Thymus (tissue), 11 donors: ENCODE data around the gene KCNAB1. TPM values are rescaled to one million over a fixed set of nuclear protein-coding genes. Genes with fewer than 3 reads are reported as not detected.
"Not testable (repeated sequence)": the region's sequence is repeated elsewhere in the genome, so short reads cannot be mapped to it uniquely, and the experiment has no call there.

Source experiments
- DNase-seq, 9 donors: peaks; one replicate each; pipeline ENCODE4 v3.0.0-alpha.2; 2013; ENCODE audit warnings: low spot score in 9 of 9, low read depth in 6 of 9, missing footprints in 1 of 9
- H3K27ac ChIP-seq, 2 donors: one replicate each; pipeline ENCODE4 v1.5.1; 2013; ENCODE audit warnings: control low read depth in 1 of 2, low read depth in 1 of 2, low read length in 1 of 2, mild to moderate bottlenecking in 1 of 2, moderate library complexity in 1 of 2
- H3K27me3 ChIP-seq, 2 donors: one replicate each; pipeline ENCODE4 v1.5.1; 2013; ENCODE audit warnings: low read length in 1 of 2; ENCODE audit not compliant: control insufficient read depth in 2 of 2, insufficient read depth in 1 of 2
- H3K36me3 ChIP-seq, 2 donors: one replicate each; pipeline ENCODE4 v1.5.1; 2013; ENCODE audit warnings: low read length in 1 of 2, mild to moderate bottlenecking in 1 of 2, moderate library complexity in 1 of 2; ENCODE audit not compliant: control insufficient read depth in 2 of 2, insufficient read depth in 2 of 2
- H3K4me1 ChIP-seq, 2 donors: one replicate each; pipeline ENCODE4 v1.5.1; 2013; ENCODE audit warnings: low read length in 2 of 2; ENCODE audit not compliant: control insufficient read depth in 2 of 2, insufficient read depth in 2 of 2
- H3K4me3 ChIP-seq, 2 donors: one replicate each; pipeline ENCODE4 v1.5.1; 2013; ENCODE audit warnings: low read length in 2 of 2, control low read depth in 1 of 2, mild to moderate bottlenecking in 1 of 2
- H3K9me3 ChIP-seq, 2 donors: one replicate each; pipeline ENCODE4 v1.5.1; 2013; ENCODE audit warnings: low read length in 1 of 2, mild to moderate bottlenecking in 1 of 2; ENCODE audit not compliant: control insufficient read depth in 2 of 2, insufficient read depth in 1 of 2
- WGBS: extraction: QIAGEN DNeasy Blood & Tissue Kit; methylation state at CpG from one replicate; pipeline ENCODE4 v1.1.7; 2013; 5-methylcytosine and 5-hydroxymethylcytosine counted together
- polyA plus RNA-seq: library from polyadenylated mRNA; stranded (reverse); fragments of 200-250 nt; gene quantifications from one replicate; pipeline ENCODE4 v1.2.3, GENCODE V29; 2013
- total RNA-seq: library from RNA; stranded (reverse); fragments of 120-200 nt; gene quantifications from one replicate; pipeline ENCODE4 v1.2.4, GENCODE V29; 2013
- donor health status: healthy.

The KCNAB1 gene
- total and polyA plus RNA-seq, 2 donors = 1.0 to 4.0 TPM

GRCh38 chr3:156259896-156260295 is 139.5 kb downstream of the KCNAB1 start:
- Histone ChIP-seq H3K4me3 (no peak overlapping the region), H3K9me3 (no peaks in the 10 kb centered on the region), H3K27ac (no peak overlapping the region), H3K27me3 (no peaks in the 10 kb centered on the region), H3K4me1 (no peaks in the 10 kb centered on the region), H3K36me3 (no peaks in the 10 kb centered on the region)
- no peak for DNase-seq
- WGBS = 91% methylated on average over 5 of the region's 5 CpGs

- Histone ChIP-seq H3K36me3 (no peaks in the 10 kb centered on the region), H3K27ac (no peak overlapping the region), H3K4me3 (no peak overlapping the region), H3K27me3 (no peaks in the 10 kb centered on the region), H3K4me1 (no peaks in the 10 kb centered on the region), H3K9me3 (no peaks in the 10 kb centered on the region)
- 93% methylated on average over 1 of the region's 1 CpG for WGBS
- no peak for DNase-seq
Measured at GRCh38 chr3:156260331-156260730, 140.0 kb downstream of the KCNAB1 start.

- no peaks in the 10 kb centered on the region for H3K4me1 ChIP-seq
- WGBS = 98% methylated on average over 1 of the region's 1 CpG
Measured at GRCh38 chr3:156264771-156265170, 144.4 kb downstream of the KCNAB1 start.

GRCh38 chr3:156271508-156271907 is 151.1 kb downstream of the KCNAB1 start:
- Histone ChIP-seq H3K27ac (no peak overlapping the region), H3K4me3 (no peak overlapping the region), H3K36me3 (no peaks in the 10 kb centered on the region), H3K4me1 (no peaks in the 10 kb centered on the region), H3K9me3 (no peaks in the 10 kb centered on the region), H3K27me3 (no peaks in the 10 kb centered on the region)
- DNase-seq = no peak
- WGBS = 94% methylated on average over 3 of the region's 3 CpGs

More at GRCh38 chr3:156264771-156265170, 144.4 kb downstream of the KCNAB1 start:
- no peak overlapping the region for H3K4me3 ChIP-seq
- H3K9me3 ChIP-seq = no peaks in the 10 kb centered on the region
- H3K36me3 ChIP-seq = no peaks in the 10 kb centered on the region
- H3K27me3 ChIP-seq = no peaks in the 10 kb centered on the region
- no peak overlapping the region for H3K27ac ChIP-seq
- no peak for DNase-seq

GRCh38 chr3:156271995-156272719 is 151.8 kb downstream of the KCNAB1 start:
- no peak for DNase-seq
- H3K9me3 ChIP-seq = no peaks in the 10 kb centered on the region
- no peaks in the 10 kb centered on the region for H3K36me3 ChIP-seq
- no peaks in the 10 kb centered on the region for H3K27me3 ChIP-seq
- no peak overlapping the region for H3K27ac ChIP-seq
- no peaks in the 10 kb centered on the region for H3K4me1 ChIP-seq
- H3K4me3 ChIP-seq = no peak overlapping the region
- WGBS = 97% methylated on average over 7 of the region's 7 CpGs

GRCh38 chr3:156273111-156273694 is 152.8 kb downstream of the KCNAB1 start:
- no peaks in the 10 kb centered on the region for H3K4me1 ChIP-seq
- DNase-seq = no peak
- H3K9me3 ChIP-seq = no peaks in the 10 kb centered on the region
- 94% methylated on average over 6 of the region's 6 CpGs for WGBS
- H3K36me3 ChIP-seq = no peaks in the 10 kb centered on the region
- no peak overlapping the region for H3K4me3 ChIP-seq
- no peaks in the 10 kb centered on the region for H3K27me3 ChIP-seq
- no peak overlapping the region for H3K27ac ChIP-seq

- H3K27me3 ChIP-seq = no peaks in the 10 kb centered on the region
- H3K9me3 ChIP-seq = no peaks in the 10 kb centered on the region
- no peak overlapping the region for H3K27ac ChIP-seq
- DNase-seq = no peak
- no peak overlapping the region for H3K4me3 ChIP-seq
- over 99% methylated on average over 2 of the region's 2 CpGs for WGBS
- no peaks in the 10 kb centered on the region for H3K36me3 ChIP-seq
- H3K4me1 ChIP-seq = no peaks in the 10 kb centered on the region
Measured at GRCh38 chr3:156274791-156275190, 154.4 kb downstream of the KCNAB1 start.

- 97% methylated on average over 24 of the region's 24 CpGs for WGBS
- not testable (repeated sequence) for DNase-seq
Measured at GRCh38 chr3:156284637-156285036, 164.3 kb downstream of the KCNAB1 start.

GRCh38 chr3:156285626-156286025 is 165.2 kb downstream of the KCNAB1 start:
- Histone ChIP-seq H3K36me3 (no peaks in the 10 kb centered on the region), H3K9me3 (no peaks in the 10 kb centered on the region), H3K27ac (no peak overlapping the region), H3K4me3 (no peak overlapping the region), H3K27me3 (peaks cover 11 to 13% of the 10 kb centered on the region in 2 donors), H3K4me1 (no peaks in the 10 kb centered on the region)
- WGBS = 74% methylated on average over 2 of the region's 2 CpGs
- no peak for DNase-seq

More at GRCh38 chr3:156284637-156285036, 164.3 kb downstream of the KCNAB1 start:
- H3K27me3 ChIP-seq, H3K4me1 ChIP-seq, H3K9me3 ChIP-seq, H3K4me3 ChIP-seq, H3K36me3 ChIP-seq, H3K27ac ChIP-seq: not testable (repeated sequence)
